OCI-M1 (cell line): ENCODE data around the gene FILIP1.
"Not testable (repeated sequence)": the region's sequence is repeated elsewhere in the genome, so short reads cannot be mapped to it uniquely, and the experiment has no call there.

Experiments used
- DNase-seq: peaks from one replicate; lab custom pipeline; 2025; lab: John Stamatoyannopoulos, UW

The FILIP1 gene

DNA sequence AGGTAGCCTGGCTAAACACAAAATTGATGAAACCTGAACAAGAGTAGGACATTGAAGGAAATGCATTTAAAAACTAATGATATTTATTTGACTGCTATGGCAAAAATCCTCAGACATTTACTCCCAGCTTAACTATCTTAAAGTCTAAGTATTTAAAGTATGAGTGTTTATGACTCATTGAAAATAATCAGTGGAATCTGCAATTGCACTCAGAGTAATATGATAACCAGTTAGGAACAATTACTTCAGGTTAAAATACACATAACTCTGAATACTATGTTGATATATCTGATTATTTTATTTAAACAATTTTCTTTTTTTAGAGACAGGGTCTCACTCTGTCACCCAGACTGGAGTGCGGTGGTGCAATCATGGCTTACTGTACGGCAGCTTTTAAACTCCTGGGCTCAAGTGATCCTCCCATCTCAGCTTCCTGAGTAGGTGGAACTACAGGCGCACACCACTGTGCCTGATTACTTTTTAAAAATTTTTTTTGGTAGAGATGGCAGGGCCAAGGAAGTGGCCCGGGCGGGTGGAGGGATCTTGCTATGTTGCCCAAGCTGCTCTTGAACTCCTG is 43.9 kb downstream of the FILIP1 start:
- no peak for DNase-seq

- DNase-seq: no peak
Observed at GRCh38 chr6:75446241-75446880, 47.2 kb downstream of the FILIP1 start.

DNA sequence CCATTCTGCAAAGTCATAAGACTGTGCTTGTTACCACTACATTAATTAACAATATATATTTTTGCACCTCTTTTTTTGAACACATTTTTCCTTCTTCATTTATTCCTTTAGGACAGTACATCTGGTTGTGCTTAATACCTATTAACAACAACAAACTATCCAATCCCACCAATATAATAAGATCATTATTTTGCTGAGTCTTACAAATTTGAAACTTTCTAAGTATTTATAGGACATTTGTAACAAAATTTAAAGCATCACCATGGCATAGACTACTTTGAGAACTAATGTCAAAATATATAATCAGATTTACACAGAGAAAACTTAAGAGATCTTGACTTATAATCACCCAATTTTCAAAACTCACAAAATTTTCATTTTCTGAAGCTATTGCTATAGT is 47.9 kb downstream of the FILIP1 start:
- no peak for DNase-seq

DNA sequence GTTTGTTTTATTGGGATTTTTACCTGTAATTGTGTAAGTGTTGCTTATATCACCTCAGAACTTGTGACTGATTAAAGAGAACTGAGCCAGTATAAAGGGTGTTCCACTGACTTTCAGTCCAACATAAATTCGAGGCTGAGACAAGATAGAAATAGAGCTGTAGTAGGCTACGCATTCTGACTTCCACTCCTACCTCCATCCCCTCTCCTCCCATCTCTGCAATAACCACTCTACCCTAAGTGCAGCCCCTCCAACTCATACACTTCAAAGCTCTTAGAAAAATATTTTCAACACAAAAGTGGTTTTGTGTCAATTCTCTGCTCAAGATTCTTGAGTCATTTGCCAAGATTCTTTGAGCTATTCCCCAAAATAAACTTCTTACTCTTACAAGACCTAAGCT is 48.7 kb downstream of the FILIP1 start:
- DNase-seq: no peak

- DNase-seq: not testable (repeated sequence)
Observed at GRCh38 chr6:75441883-75442282, 51.7 kb downstream of the FILIP1 start.

GRCh38 chr6:75441479-75441878 is 52.1 kb downstream of the FILIP1 start:
- DNase-seq: not testable (repeated sequence)

GRCh38 chr6:75438442-75439116 is 55.0 kb downstream of the FILIP1 start:
- no peak for DNase-seq

- no peak for DNase-seq
Observed at GRCh38 chr6:75438013-75438431, 55.6 kb downstream of the FILIP1 start.

GRCh38 chr6:75437421-75437891 is 56.1 kb downstream of the FILIP1 start:
- no peak for DNase-seq

DNA sequence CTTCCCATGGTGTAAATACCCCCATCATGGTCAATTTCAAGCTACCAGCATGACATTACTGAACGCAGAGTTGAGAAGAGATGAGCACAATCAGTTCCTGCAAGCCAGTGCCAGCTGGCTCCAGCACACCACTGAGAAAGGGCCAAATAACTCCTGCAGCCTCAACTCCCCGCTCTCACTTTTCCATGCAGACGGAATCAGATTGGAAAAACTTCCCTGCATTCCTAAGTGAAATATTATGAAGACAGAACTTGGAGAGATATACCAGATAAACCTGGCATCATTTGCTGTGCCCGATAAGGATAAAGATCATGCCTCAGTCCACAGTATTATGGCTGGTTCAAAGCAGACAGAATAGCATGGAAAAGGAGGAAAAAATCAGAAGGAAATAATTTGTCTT is 56.7 kb downstream of the FILIP1 start:
- DNase-seq: no peak

DNA sequence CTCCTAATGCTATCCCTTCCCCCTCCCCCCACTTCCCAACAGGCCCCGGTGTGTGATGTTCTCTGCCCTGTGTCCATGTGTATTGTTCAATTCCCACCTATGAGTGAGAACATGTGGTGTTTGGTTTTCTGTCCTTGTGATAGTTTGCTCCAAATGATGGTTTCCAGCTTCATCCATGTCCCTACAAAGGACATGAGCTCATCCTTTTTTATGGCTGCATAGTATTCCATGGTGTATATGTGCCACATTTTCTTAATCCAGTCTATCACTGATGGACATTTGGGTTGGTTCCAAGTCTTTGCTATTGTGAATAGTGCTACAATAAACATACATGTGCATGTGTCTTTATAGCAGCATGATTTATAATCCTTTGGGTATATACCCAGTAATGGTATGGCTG is 60.8 kb downstream of the FILIP1 start:
- not testable (repeated sequence) for DNase-seq

- no peak for DNase-seq
Observed at GRCh38 chr6:75431379-75431778, 62.2 kb downstream of the FILIP1 start.

DNA sequence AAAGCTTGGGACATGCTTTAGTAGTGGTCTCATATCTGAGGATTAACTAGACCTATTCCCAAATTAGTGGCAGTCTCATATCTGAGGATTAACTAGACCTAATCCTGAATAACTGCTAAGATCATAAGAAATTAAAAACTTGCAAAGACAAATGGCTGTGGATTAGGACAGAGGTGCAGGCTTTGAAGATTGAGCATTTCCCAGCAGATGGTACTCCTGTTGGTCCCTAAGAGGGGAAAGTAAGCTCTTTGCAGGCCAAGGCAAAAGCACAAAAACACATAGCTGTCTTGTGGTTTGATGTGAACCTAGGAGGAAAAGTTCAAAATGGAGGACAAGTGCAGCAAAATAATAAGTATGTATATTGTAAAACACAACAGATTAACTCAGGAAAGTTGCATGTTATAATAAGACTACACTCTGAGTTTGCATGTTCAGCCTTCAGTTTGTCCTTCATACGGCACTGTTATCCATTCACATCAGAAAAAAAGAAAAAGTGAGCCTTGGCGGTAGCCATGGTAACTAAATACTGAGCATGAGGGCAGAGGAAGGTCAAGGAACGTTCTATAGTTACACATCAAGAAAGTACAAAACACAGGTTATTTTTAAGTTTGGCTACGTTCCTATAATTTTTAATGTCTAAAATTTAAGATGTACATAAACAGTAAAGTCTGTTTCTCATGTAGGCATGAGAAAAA is 62.8 kb downstream of the FILIP1 start:
- DNase-seq: no peak

DNA sequence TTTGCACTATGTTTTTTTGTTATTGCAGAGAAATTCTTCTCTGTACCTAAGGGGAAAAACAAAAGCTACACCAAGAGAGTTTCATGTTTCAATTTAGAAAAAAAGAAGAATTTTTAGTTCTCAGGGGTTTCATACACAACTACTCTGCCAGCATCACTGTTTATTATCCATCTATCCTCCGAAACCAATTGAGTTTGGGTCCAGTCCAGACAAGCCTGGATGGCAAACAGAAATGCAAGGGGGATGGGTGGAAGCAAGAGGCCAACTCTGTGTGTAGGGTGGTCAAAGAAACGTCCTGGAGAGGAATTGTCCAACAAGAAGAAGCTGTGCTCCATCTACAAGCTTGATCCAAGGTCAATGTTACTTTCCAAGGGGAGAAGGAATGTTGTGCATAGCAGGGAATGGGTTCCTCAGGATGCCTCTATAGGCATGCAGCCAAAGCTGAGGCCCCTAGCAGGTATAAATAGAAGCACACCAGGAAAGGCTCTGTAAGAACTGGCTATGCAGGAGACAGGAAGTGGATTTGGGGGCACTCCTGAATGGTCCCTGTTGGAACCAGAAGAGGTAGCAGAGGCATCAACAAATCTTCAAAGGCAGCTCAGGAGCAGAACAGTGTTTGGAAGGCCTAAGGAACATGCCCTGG is 64.4 kb downstream of the FILIP1 start:
- DNase-seq: no peak

- no peak for DNase-seq
Observed at GRCh38 chr6:75428204-75428603, 65.4 kb downstream of the FILIP1 start.

DNA sequence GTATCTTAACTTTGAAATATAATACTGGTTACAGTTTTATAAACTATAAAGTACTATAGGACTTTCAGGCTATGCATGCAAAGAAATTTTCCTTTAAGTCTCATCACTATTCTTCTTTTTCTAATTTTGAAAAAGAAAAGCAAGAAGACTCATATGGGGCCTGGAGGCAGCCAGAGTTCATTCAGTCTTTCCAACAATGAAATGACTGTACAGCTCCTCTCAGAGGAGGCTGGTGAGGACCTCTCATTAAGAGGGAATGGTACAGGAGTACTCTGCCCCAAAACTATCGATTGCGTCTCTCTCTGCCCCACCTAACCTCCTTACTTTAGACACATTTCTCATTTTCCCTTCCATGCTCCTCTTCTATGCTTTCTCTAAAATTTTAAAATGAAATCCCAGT is 66.3 kb downstream of the FILIP1 start:
- DNase-seq: no peak

- no peak for DNase-seq
Observed at GRCh38 chr6:75424618-75425548, 68.7 kb downstream of the FILIP1 start.

GRCh38 chr6:75423386-75423785 is 70.2 kb downstream of the FILIP1 start:
- no peak for DNase-seq

GRCh38 chr6:75422024-75422639 is 71.5 kb downstream of the FILIP1 start:
- no peak for DNase-seq

- DNase-seq: no peak
Observed at GRCh38 chr6:75421316-75422023, 72.1 kb downstream of the FILIP1 start.
